Head of caudate nucleus (tissue), 42 donors: ENCODE data around the gene BBS12.
"Not testable (repeated sequence)": the region's sequence is repeated elsewhere in the genome, so short reads cannot be mapped to it uniquely, and the experiment has no call there.

Experiments used
- DNase-seq, 42 donors: peaks; one replicate each; pipeline versions ENCODE4 v3.0.0 to v3.0.0-alpha.2; 2020 to 2021; ENCODE audit warnings: mixed read lengths in 7 of 42
- intact Hi-C: fragments of 100-400 bp; cut with DNase I; formaldehyde crosslinking; loops from one replicate; pipeline ENCODE4 v1.15.0; 2022

BBS12 gene

GRCh38 chr4:122783301-122784215 is 51.1 kb downstream of the BBS12 start:
- intact Hi-C loops: no loop called here
- peak in 6 of 42 donors; percentile 10 to 57 (median 16) for DNase-seq

- DNase-seq: no peak
- intact Hi-C loops: no loop called here
Observed at GRCh38 chr4:122784261-122784660, 51.8 kb downstream of the BBS12 start.

GRCh38 chr4:122785099-122785498 is 52.6 kb downstream of the BBS12 start:
- no peak for DNase-seq
- intact Hi-C loops: no loop called here

GRCh38 chr4:122786296-122786695 is 53.8 kb downstream of the BBS12 start:
- DNase-seq, intact Hi-C loops: not testable (repeated sequence)

- intact Hi-C loops, DNase-seq: not testable (repeated sequence)
Observed at GRCh38 chr4:122786920-122787319, 54.4 kb downstream of the BBS12 start.

- intact Hi-C loops: no loop called here
Observed at GRCh38 chr4:122787940-122788339, 55.4 kb downstream of the BBS12 start.

GRCh38 chr4:122788935-122789334 is 56.4 kb downstream of the BBS12 start:
- no peak for DNase-seq
- intact Hi-C loops: no loop called here

More at GRCh38 chr4:122787940-122788339, 55.4 kb downstream of the BBS12 start:
- no peak for DNase-seq

- no peak for DNase-seq
- intact Hi-C loops: no loop called here
Observed at GRCh38 chr4:122793811-122794210, 61.3 kb downstream of the BBS12 start.
